ENCODE measurements around the gene PRSS27.

- TF ChIP-seq EP300 (IDR thresholded peaks at IDR 0.05), result no peak
- no peak for TF ChIP-seq CTCF (IDR thresholded peaks at IDR 0.05)
- TF ChIP-seq POLR2A (IDR thresholded peaks at IDR 0.05; ENCODE audit: low read depth), result no peak
These were observed 55.4 kb downstream of the PRSS27 start for GRCh38 chr16:2664574-2664982.

All from esophagus muscularis mucosa (tissue), 4 donors.